Mesothelial cell of epicardium (in vitro differentiated cells): ENCODE data around the gene FOXC1. TPM values are rescaled to one million over a fixed set of nuclear protein-coding genes. Genes with fewer than 3 reads are reported as not detected.

ENCODE experiments used
- DNase-seq, 2 experiments: peaks; one replicate each; pipeline ENCODE4 v3.0.0; 2021; ENCODE audit warnings: low spot score in 2 of 2; ENCODE audit not compliant: unreplicated experiment in 2 of 2
- H3K27ac Mint-ChIP-seq: 2 replicates; pipeline ENCODE4 v1.8.0; 2021; ENCODE audit warnings: mixed read lengths
- H3K27me3 Mint-ChIP-seq: 2 replicates; pipeline ENCODE4 v1.8.0; 2021; ENCODE audit warnings: low read depth, mixed read lengths
- H3K36me3 Mint-ChIP-seq: 2 replicates; pipeline ENCODE4 v1.8.0; 2021; ENCODE audit warnings: mixed read lengths
- H3K4me1 Mint-ChIP-seq: 2 replicates; pipeline ENCODE4 v1.8.0; 2021; ENCODE audit warnings: mixed read lengths
- H3K4me3 Mint-ChIP-seq: 2 replicates; pipeline ENCODE4 v1.8.0; 2021; ENCODE audit warnings: mild to moderate bottlenecking, moderate library complexity, mixed read lengths
- H3K9me3 Mint-ChIP-seq: 2 replicates; pipeline ENCODE4 v1.8.0; 2021; ENCODE audit warnings: mixed read lengths
- total RNA-seq: library from RNA; stranded (reverse); gene quantifications from 3 replicates; pipeline ENCODE4 v1.2.1, GENCODE V29; 2021
- TF ChIP-seq, protein P1 (sequence below): fragments of 200-600 bp; sonication (generic); IDR thresholded peaks from one replicate; pipeline ENCODE4 v1.5.0; 2021; ENCODE audit warnings: antibody characterized with exemption; ENCODE audit not compliant: unreplicated experiment

FOXC1 gene
- total RNA-seq, result 49.8 to 52.2 TPM (median 50.5 TPM) in 3 replicates

DNA sequence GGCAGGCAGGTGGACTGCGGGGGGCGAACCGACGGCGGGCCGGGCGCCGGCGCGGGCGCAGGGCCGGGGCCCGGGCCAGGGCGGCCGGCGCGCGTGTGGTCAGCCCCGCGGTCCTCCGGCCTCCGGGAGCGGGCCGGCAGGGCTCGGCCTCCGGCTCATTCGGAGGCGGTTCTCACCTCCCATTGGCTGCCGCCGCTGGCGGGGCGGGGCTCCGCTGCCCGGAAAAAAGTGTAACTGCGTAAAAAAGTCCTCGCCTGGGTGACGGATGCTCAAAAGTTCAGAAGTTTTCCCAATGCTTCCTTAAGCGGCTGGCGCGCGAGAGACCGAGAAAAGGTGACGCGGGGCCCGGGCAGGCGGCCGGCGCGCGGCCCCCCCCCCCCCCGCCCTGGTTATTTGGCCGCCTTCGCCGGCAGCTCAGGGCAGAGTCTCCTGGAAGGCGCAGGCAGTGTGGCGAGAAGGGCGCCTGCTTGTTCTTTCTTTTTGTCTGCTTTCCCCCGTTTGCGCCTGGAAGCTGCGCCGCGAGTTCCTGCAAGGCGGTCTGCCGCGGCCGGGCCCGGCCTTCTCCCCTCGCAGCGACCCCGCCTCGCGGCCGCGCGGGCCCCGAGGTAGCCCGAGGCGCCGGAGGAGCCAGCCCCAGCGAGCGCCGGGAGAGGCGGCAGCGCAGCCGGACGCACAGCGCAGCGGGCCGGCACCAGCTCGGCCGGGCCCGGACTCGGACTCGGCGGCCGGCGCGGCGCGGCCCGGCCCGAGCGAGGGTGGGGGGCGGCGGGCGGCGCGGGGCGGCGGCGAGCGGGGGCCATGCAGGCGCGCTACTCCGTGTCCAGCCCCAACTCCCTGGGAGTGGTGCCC is at the start of gene FOXC1:
Gene FOXC1, plus strand, starts transcription at position 268 of the 849 bp plus-strand sequence. Its CDS starts 531 bp downstream, at position 799.
- TF ChIP-seq, protein P1, sequence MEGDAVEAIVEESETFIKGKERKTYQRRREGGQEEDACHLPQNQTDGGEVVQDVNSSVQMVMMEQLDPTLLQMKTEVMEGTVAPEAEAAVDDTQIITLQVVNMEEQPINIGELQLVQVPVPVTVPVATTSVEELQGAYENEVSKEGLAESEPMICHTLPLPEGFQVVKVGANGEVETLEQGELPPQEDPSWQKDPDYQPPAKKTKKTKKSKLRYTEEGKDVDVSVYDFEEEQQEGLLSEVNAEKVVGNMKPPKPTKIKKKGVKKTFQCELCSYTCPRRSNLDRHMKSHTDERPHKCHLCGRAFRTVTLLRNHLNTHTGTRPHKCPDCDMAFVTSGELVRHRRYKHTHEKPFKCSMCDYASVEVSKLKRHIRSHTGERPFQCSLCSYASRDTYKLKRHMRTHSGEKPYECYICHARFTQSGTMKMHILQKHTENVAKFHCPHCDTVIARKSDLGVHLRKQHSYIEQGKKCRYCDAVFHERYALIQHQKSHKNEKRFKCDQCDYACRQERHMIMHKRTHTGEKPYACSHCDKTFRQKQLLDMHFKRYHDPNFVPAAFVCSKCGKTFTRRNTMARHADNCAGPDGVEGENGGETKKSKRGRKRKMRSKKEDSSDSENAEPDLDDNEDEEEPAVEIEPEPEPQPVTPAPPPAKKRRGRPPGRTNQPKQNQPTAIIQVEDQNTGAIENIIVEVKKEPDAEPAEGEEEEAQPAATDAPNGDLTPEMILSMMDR, result no peak
- Mint-ChIP-seq H3K4me3 (peak within 1 kb of the TSS; percentile 89), H3K27ac (peak within 1 kb of the TSS; percentile 94), H3K36me3 (peaks cover 10% of the 10 kb centered on the region), H3K9me3 (no peaks in the 10 kb centered on the region), H3K4me1 (peaks cover 37% of the 10 kb centered on the region), H3K27me3 (peaks cover 53% of the 10 kb centered on the region)
- DNase-seq, result peak; percentile 71 to 89

DNA sequence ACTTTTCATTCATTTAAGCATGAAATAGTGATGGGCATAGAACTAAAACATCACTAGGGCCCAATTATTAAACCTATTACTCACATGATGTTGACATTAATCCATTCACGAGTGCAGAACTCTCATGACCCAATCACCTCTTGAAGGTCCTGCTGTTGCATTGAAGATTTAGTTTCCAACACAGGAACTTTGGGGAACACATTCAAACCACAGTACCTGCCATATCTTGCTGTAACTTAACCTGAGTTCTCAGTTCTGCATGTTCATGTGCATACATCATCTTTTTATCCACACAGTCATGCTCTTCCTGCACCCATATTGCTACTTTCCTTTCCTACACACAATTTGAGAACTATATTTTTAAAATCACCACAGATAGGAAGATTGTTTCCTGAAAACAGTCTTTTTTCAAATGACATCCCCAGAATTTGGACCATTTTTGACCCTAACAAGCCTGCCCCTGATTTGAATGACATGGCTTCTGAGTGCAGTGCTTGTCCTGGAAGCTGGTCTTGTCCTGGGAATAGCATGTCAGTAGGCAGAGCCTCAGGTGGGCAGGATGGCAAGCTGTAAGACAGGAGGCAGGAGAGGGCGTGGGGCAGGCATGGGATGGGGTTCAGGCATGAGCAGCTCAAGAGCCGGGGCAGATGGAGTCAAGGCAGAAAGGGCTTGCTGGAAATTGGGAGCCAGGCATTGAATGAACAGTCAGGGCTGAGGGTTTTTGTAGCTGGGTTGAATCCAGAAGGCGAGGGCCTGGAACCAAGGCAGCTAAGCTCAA is 49.2 kb upstream of the FOXC1 start:
- H3K4me1 Mint-ChIP-seq, result peaks cover 2% of the 10 kb centered on the region
- H3K4me3 Mint-ChIP-seq, result no peak overlapping the region
- H3K9me3 Mint-ChIP-seq, result peaks cover 9% of the 10 kb centered on the region
- TF ChIP-seq, protein P1, result no peak
- H3K36me3 Mint-ChIP-seq, result no peaks in the 10 kb centered on the region
- no peak for DNase-seq
- H3K27ac Mint-ChIP-seq, result no peak overlapping the region
- peaks cover 10% of the 10 kb centered on the region for H3K27me3 Mint-ChIP-seq

DNA sequence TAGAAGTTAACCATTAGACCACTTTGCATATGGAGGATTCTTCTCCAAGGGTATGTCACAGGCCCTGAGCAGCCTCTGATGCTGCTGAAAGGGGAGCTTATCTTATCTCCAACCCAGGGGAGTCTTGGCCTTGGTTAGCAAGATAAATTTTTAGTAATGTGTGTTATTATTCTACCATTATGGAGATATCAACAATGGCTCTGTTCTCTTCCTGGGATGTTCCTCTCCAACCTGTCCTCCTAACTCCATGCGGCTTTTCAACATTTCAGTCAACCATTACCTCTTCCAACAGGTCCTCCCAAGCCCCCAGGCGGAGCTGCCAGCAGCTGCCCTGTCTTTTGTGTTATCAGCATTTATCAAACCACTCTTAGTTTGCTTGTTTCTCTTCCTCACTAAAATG is 48.4 kb upstream of the FOXC1 start:
- DNase-seq, result no peak
- Mint-ChIP-seq H3K27ac (no peak overlapping the region), H3K4me1 (peaks cover 2% of the 10 kb centered on the region)

DNA sequence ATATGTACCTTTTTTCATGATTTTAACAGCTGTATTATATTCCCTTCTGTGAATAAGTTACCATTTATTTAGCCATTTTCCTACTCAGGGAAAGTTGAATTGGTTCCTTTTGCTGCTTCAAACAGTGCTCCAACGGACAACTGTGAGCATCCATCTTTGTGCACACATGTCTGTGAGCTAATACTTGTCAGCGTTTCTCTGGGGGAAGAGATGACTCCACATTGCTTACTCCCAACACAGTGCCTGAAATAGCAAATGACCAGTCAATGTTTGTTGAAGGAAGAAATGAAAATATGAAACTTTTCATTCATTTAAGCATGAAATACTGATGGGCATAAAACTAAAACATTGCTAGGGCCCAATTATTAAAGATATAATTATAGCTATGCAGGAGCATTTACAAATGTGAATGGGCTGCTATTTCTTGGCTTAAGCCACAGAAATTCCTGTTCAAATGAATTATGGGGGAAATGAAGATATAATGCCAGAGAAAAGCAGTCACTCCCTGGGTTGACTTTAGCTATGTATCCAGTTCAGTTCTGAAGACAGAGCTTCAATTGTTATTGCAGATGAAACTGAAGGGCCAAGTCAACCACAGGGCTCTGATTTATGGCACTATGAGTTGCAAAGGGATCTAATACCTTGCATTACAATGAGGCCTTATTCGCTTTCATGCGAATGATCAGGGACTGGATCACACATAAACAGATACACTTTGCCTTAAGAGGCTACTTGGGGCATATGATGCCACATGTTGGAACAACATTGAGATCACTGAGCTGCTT is 47.4 kb upstream of the FOXC1 start:
- Mint-ChIP-seq H3K36me3 (no peaks in the 10 kb centered on the region), H3K9me3 (peaks cover 9% of the 10 kb centered on the region), H3K27me3 (peaks cover 7% of the 10 kb centered on the region), H3K4me1 (peaks cover 2% of the 10 kb centered on the region), H3K4me3 (no peak overlapping the region), H3K27ac (no peak overlapping the region)
- no peak for DNase-seq
- TF ChIP-seq, protein P1, result no peak

More for the DNA sequence above, 48.4 kb upstream of the FOXC1 start:
- H3K27me3 Mint-ChIP-seq, result peaks cover 7% of the 10 kb centered on the region
- H3K36me3 Mint-ChIP-seq, result no peaks in the 10 kb centered on the region
- TF ChIP-seq, protein P1, result no peak
- H3K4me3 Mint-ChIP-seq, result no peak overlapping the region
- H3K9me3 Mint-ChIP-seq, result peaks cover 9% of the 10 kb centered on the region

DNA sequence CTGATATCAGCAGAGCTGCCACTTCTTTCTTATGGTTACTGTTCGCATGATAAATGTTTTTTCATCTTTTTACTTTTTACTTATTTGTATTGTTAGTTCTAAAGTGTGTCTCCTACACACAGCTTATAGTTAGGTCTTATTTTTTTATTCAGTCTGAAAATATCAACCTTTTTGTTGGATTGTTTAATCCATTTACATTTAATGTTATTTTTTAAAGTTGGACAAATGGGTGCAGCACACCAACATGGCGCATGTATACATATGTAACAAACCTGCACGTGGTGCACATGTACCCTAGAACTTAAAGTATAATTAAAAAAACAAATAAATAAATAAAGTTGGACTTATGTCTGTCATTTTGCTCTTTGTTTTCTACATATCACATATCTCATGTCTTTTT is 40.3 kb upstream of the FOXC1 start:
- Mint-ChIP-seq H3K4me1 (peaks cover 8% of the 10 kb centered on the region), H3K27ac (no peak overlapping the region), H3K4me3 (no peak overlapping the region), H3K27me3 (peaks cover 3% of the 10 kb centered on the region), H3K36me3 (peaks cover 9% of the 10 kb centered on the region), H3K9me3 (peaks cover 41% of the 10 kb centered on the region)
- TF ChIP-seq, protein P1, result no peak
- no peak for DNase-seq
